GM13976 (cell line): ENCODE results near the gene LGALS4.
"Not testable (repeated sequence)": the region's sequence is repeated elsewhere in the genome, so short reads cannot be mapped to it uniquely, and the experiment has no call there.

Source experiments
- DNase-seq: peaks from one replicate; pipeline ENCODE4 v3.0.0; 2012; ENCODE audit warnings: low spot score
- in situ Hi-C: fragments of 300-500 bp; cut with MboI; formaldehyde crosslinking; loops from one replicate; pipeline ENCODE4 v1.12.0; 2022; ENCODE audit warnings: low sequenced_read_pairs, mixed read lengths, inconsistent platforms; ENCODE audit not compliant: unreplicated experiment
- TF ChIP-seq, protein P1 (sequence below): IDR thresholded peaks from 2 replicates; pipeline ENCODE4 v1.5.1; 2012; ENCODE audit warnings: borderline replicate concordance, mild to moderate bottlenecking; ENCODE audit not compliant: insufficient read depth; ENCODE audit errors: extremely low read depth, missing control alignments, control extremely low read depth

The LGALS4 gene

DNA sequence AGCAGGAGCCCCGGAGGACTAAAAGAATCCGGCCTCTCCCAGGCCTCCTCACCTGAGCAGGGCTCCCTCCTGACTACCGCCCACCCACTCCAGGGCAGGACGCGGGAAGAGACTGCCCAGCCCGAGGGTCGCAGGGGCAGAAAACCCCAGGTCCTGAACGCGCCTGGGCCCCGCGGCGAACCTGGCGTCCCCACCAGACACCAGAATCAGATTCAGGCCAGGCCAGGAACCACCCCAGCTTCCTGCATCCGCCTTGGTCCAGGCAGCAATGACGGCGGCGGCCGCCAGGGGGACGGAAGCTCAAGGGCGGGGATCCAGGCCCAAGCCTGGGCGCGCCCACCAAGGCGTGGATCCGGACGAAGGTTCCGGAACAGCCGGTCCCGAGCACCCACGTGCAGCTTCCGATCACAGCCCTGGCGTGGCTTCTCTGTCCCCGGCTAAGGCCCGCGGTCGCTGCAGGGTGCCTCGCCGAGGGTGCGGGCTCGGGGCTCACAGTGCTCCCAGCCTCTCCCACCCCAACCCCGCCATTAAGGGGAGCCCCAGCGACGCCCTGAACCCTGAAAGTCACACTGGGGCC is 43.0 kb downstream of the LGALS4 start:
- DNase-seq = peak; percentile 91
- TF ChIP-seq, protein P1, sequence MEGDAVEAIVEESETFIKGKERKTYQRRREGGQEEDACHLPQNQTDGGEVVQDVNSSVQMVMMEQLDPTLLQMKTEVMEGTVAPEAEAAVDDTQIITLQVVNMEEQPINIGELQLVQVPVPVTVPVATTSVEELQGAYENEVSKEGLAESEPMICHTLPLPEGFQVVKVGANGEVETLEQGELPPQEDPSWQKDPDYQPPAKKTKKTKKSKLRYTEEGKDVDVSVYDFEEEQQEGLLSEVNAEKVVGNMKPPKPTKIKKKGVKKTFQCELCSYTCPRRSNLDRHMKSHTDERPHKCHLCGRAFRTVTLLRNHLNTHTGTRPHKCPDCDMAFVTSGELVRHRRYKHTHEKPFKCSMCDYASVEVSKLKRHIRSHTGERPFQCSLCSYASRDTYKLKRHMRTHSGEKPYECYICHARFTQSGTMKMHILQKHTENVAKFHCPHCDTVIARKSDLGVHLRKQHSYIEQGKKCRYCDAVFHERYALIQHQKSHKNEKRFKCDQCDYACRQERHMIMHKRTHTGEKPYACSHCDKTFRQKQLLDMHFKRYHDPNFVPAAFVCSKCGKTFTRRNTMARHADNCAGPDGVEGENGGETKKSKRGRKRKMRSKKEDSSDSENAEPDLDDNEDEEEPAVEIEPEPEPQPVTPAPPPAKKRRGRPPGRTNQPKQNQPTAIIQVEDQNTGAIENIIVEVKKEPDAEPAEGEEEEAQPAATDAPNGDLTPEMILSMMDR = peak; percentile 67
- in situ Hi-C loops = no loop called here

DNA sequence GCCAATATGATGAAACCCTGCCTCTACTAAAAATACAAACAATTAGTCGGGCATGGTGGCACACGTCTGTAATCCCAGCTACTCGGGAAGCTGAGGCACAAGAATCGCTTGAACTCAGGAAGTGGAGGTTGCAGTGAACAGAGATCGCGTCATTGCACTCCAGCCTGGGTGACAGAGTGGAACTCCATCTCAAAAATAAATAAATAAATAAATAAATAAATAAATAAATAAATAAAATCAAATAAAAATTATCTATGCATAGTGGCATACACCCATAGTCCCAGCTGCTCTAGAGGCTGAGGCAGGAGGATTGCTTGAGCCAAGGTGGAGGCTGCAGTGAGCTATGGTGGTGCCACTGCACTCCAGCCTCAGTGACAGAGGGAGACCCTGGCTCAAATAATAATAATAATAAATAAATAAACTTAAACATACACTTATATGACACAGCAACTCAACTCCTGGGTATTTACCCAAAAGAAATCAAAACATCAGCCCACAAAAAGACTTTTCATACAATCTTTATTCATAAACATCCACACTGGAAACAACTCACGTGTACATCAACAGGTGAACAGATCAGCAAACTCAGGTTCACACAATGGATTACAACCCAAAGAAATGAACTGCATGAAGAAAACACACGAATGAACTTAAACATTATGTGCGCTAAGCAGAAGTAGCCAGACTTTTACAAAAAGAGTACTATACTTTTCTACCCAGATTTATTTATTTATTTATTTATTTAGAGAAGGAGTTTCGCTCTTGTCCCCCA is 46.3 kb downstream of the LGALS4 start:
- in situ Hi-C loops = no loop called here
- TF ChIP-seq, protein P1 = no peak
- DNase-seq = no peak

DNA sequence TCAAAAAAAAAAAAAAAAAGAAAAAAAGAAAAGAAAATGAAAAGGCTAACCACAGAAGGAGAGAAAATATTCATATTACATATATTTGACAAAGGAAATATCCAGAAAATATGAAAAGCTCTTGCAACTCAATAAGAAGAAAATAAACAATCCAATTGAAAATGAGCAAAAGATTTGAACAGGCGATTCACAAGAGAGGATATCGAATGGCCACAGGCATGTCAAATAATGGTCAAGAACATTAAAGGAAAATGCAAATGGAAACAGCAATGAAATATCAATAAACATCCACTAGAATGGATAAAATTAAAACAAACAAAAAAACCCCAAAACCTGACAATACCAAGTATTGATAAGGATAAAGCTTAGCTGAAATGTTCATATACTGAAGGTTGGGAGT is 47.5 kb downstream of the LGALS4 start:
- in situ Hi-C loops = no loop called here
- no peak for DNase-seq
- TF ChIP-seq, protein P1 = no peak

DNA sequence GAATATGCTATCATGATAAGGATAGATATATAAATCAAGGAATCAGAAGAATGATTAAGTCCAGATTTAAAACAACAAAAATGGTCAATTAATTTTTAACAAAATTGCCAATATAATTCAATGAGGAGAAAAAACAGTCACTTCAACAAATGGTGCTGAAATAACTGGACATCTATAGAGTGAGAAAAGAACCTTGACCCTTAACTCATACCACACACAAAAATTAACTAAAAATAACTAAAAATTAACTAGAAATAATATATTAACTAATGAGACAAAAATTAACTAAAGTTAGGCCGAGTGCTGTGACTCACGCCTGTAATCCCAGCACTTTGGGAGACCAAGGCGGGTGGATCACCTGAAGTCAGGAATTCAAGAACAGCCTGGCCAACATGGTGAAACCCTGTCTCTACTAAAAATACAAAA is 48.9 kb downstream of the LGALS4 start:
- in situ Hi-C loops = no loop called here
- TF ChIP-seq, protein P1 = no peak
- no peak for DNase-seq

DNA sequence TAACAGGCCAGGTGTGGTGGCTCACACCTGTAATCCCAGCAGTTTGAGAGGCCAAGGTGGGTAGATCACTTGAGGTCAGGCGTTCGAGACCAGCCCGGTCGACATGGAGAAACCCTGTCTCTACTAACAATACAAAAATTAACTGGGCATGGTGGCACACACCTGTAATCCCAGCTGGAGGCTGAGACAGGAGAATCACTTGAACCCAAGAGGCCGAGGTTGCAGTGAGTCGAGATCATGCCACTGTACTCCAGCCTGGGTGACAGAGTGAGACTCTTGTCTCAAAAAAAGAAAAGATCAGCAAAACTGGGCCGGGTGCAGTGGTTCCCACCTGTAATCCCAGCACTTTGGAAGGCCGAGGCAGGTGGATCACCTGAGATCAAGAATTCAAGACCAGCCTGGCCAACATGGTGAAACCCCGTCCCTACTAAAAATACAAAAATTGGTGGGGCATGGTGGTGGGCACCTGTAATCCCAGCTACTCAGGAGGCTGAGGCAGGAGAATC is 50.8 kb downstream of the LGALS4 start:
- DNase-seq, in situ Hi-C loops: not testable (repeated sequence)

DNA sequence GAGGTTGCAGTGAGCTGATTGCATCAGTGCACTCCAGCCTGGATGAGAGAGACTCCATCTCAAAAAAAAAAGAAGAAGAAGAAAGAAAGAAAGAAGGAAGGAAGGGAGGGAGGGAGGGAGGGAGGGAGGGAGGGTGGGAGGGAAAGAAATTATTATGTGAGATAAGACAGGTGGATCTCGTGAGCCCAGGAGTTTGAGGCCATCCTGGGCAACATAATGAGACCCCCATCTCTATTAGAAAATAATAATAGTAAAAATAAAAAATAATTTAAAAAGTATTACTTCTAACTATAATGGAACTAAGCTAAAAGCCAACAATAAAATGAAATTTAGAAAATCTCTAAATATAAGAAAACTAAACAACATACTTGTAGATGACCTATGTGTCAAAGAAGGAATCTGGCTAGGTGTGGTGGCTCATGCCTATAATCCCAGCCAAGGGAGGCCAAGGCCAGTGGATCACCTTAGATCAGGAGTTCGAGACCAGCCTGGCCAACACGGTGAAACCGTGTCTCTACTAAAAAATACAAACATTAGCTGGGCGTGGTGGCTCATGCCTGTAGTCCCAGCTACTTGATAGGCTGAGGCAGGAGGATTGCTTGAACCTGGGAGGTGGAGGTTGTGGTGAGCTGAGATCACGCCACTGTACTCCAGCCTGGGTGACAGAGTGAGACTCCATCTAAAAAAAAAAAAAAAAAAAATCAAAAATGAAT is 51.8 kb downstream of the LGALS4 start:
- in situ Hi-C loops, DNase-seq: not testable (repeated sequence)

DNA sequence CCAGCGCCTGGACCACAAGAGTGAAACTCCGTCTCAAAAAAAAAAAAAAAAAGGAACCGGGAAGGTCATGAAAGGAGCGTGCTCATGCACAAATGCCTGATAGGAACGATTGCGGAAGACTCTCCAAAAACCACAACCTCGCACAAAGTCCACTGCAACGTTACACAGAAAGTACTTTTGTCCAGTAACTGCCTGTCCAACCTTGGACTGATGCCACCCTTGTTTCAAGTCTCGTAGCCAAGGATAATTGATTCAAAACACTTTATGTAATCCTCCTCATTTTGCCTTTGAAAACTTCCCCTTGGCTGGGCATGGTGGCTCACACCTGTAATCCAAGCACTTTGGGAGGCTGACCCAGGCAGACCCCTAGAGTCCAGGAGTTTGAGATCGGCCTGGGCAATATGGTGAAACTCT is 53.1 kb downstream of the LGALS4 start:
- in situ Hi-C loops = no loop called here
- TF ChIP-seq, protein P1 = no peak
- DNase-seq = no peak

DNA sequence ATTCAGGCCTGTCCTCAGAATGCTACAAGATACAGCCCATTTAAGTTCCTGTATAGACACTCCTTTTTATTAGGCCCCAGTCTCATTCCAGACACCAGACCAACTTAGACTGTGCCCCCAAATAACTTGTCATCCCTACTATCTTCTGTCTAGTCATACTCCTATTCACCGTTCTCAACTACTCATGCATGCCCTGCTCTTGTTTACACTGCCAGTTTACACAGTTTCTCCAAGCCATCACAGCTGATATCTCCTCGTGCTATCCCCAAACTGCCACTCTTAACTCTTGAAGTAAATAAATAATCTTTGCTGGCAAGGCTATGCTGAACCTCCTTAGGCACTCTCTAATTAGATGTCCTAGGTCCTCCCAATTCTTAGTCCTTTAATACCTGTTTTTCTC is 58.5 kb downstream of the LGALS4 start:
- DNase-seq, in situ Hi-C loops: not testable (repeated sequence)

DNA sequence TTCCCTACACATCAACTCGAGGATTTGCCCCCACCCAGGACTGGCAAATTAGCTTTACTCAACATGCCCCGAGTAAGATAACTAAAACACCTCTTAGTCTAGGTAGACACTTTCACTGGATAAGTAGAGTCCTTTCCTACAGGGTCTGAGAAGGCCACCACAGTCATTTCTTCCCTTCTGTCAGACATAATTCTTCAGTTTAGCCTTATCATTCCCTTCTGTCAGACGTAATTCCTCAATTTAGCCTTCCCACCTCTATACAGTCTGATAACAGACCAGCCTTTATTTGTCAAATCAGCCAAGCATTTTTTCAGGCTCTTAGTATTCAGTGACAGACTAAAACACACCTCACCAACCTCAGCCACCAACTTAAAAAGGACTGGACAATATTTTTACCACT is 59.0 kb downstream of the LGALS4 start:
- DNase-seq, in situ Hi-C loops: not testable (repeated sequence)
